ENCODE data around the gene UBE2J2. TPM values are rescaled to one million over a fixed set of nuclear protein-coding genes. Genes with fewer than 3 reads are reported as not detected.

The UBE2J2 gene
- total and polyA plus RNA-seq, 4 donors, result 21.0 to 30.4 (median 25.8) TPM

DNA sequence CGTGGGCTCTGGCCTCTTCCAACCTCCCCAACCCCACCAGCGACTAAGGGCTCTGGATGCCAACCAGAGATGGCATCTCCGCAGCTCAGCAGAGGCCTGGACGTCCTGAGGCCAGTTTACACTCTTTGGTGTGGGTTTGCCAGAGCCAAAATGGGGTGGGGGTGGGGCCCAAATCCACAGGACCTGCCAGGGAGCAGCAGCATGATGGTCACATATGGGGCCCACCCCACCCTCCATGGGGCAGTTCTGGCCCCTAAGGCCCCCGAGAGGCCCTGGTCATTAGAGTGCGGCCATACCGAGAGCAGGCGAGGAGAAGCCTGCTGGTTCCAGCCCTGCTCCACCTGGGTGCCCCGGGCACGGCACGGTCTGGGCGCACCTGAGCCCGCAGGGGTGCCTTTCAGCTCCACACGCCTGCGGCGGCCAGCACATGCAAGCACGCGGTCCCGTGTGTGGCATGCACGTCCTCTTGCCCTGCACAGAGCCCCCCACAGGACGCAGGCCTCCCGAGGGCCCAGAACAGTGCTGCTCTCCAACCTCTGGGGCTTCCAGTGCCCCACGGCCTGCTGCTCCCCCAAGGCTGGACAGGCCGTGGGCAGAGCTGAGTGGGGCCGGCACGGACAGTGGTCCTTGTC is 31.9 kb downstream of the UBE2J2 start:
- H3K4me1 ChIP-seq (ENCODE audit: control insufficient read depth in 4 of 4, insufficient read depth in 4 of 4, low read length in 3 of 4), result peaks cover 9 to 24% (median 16%) of the 10 kb centered on the region in 4 donors
- WGBS, result 90% methylated on average over 26 of the region's 26 CpGs
- no peak overlapping the region for H3K27ac ChIP-seq (ENCODE audit: low read depth in 1 of 2, low read length in 2 of 2)
- H3K27me3 ChIP-seq (ENCODE audit: control insufficient read depth in 4 of 4, insufficient read depth in 4 of 4, low read length in 3 of 4), result no peaks in the 10 kb centered on the region
- no peak overlapping the region for H3K9ac ChIP-seq (ENCODE audit: low read depth in 1 of 2, low read length in 2 of 2)
- H3K36me3 ChIP-seq (ENCODE audit: control insufficient read depth in 4 of 4, insufficient read depth in 3 of 4, low read depth in 1 of 4, low read length in 3 of 4), result no peaks in the 10 kb centered on the region
- no peak overlapping the region for H3K4me3 ChIP-seq (ENCODE audit: low read depth in 1 of 3, low read length in 3 of 3)
- DNase-seq (ENCODE audit: low spot score), result no peak
- TF ChIP-seq, protein P1, sequence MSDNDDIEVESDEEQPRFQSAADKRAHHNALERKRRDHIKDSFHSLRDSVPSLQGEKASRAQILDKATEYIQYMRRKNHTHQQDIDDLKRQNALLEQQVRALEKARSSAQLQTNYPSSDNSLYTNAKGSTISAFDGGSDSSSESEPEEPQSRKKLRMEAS (IDR thresholded peaks at IDR 0.05), result no peak
- TF ChIP-seq, protein P2, sequence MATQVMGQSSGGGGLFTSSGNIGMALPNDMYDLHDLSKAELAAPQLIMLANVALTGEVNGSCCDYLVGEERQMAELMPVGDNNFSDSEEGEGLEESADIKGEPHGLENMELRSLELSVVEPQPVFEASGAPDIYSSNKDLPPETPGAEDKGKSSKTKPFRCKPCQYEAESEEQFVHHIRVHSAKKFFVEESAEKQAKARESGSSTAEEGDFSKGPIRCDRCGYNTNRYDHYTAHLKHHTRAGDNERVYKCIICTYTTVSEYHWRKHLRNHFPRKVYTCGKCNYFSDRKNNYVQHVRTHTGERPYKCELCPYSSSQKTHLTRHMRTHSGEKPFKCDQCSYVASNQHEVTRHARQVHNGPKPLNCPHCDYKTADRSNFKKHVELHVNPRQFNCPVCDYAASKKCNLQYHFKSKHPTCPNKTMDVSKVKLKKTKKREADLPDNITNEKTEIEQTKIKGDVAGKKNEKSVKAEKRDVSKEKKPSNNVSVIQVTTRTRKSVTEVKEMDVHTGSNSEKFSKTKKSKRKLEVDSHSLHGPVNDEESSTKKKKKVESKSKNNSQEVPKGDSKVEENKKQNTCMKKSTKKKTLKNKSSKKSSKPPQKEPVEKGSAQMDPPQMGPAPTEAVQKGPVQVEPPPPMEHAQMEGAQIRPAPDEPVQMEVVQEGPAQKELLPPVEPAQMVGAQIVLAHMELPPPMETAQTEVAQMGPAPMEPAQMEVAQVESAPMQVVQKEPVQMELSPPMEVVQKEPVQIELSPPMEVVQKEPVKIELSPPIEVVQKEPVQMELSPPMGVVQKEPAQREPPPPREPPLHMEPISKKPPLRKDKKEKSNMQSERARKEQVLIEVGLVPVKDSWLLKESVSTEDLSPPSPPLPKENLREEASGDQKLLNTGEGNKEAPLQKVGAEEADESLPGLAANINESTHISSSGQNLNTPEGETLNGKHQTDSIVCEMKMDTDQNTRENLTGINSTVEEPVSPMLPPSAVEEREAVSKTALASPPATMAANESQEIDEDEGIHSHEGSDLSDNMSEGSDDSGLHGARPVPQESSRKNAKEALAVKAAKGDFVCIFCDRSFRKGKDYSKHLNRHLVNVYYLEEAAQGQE (IDR thresholded peaks at IDR 0.05), result no peak
- TF ChIP-seq HNF4G (IDR thresholded peaks at IDR 0.05), result no peak
- TF ChIP-seq YY1 (IDR thresholded peaks at IDR 0.05), result no peak
- TF ChIP-seq TAF1 (conservative IDR thresholded peaks at IDR 0.05), result no peak
- TF ChIP-seq RAD21 (IDR thresholded peaks at IDR 0.05), result no peak
- TF ChIP-seq, protein P3, sequence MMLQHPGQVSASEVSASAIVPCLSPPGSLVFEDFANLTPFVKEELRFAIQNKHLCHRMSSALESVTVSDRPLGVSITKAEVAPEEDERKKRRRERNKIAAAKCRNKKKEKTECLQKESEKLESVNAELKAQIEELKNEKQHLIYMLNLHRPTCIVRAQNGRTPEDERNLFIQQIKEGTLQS (IDR thresholded peaks at IDR 0.05), result no peak
- no peak for TF ChIP-seq FOXA2 (IDR thresholded peaks at IDR 0.05)
- no peak for TF ChIP-seq GABPA (IDR thresholded peaks at IDR 0.05 in 1 of 2, conservative IDR thresholded peaks at IDR 0.05 in 1 of 2)
- TF ChIP-seq FOXA1 (IDR thresholded peaks at IDR 0.05), result no peak
- TF ChIP-seq NR2F2 (IDR thresholded peaks at IDR 0.05), result no peak
- TF ChIP-seq JUND (IDR thresholded peaks at IDR 0.05), result no peak
- TF ChIP-seq SP1 (IDR thresholded peaks at IDR 0.05), result no peak
- no peak for TF ChIP-seq RXRA (IDR thresholded peaks at IDR 0.05)
- TF ChIP-seq EGR1 (IDR thresholded peaks at IDR 0.05; ENCODE audit: low read depth in 2 of 2), result no peak
- TF ChIP-seq, protein P4, sequence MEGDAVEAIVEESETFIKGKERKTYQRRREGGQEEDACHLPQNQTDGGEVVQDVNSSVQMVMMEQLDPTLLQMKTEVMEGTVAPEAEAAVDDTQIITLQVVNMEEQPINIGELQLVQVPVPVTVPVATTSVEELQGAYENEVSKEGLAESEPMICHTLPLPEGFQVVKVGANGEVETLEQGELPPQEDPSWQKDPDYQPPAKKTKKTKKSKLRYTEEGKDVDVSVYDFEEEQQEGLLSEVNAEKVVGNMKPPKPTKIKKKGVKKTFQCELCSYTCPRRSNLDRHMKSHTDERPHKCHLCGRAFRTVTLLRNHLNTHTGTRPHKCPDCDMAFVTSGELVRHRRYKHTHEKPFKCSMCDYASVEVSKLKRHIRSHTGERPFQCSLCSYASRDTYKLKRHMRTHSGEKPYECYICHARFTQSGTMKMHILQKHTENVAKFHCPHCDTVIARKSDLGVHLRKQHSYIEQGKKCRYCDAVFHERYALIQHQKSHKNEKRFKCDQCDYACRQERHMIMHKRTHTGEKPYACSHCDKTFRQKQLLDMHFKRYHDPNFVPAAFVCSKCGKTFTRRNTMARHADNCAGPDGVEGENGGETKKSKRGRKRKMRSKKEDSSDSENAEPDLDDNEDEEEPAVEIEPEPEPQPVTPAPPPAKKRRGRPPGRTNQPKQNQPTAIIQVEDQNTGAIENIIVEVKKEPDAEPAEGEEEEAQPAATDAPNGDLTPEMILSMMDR (IDR thresholded peaks at IDR 0.05; ENCODE audit: low read depth, low read length, missing input control), result no peak
- TF ChIP-seq, protein P5, sequence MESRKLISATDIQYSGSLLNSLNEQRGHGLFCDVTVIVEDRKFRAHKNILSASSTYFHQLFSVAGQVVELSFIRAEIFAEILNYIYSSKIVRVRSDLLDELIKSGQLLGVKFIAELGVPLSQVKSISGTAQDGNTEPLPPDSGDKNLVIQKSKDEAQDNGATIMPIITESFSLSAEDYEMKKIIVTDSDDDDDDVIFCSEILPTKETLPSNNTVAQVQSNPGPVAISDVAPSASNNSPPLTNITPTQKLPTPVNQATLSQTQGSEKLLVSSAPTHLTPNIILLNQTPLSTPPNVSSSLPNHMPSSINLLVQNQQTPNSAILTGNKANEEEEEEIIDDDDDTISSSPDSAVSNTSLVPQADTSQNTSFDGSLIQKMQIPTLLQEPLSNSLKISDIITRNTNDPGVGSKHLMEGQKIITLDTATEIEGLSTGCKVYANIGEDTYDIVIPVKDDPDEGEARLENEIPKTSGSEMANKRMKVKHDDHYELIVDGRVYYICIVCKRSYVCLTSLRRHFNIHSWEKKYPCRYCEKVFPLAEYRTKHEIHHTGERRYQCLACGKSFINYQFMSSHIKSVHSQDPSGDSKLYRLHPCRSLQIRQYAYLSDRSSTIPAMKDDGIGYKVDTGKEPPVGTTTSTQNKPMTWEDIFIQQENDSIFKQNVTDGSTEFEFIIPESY (IDR thresholded peaks at IDR 0.05), result no peak
- TF ChIP-seq HNF4A (conservative IDR thresholded peaks at IDR 0.05), result no peak
- H3K9me3 ChIP-seq (ENCODE audit: control insufficient read depth in 4 of 4, low read length in 3 of 4), result no peaks in the 10 kb centered on the region
